Smooth muscle cell of the brain vasculature (primary cell): ENCODE measurements around the gene MTCL1.

Experiments used
- DNase-seq: peaks from one replicate; pipeline ENCODE4 v3.0.0-alpha.2; 2012; ENCODE audit warnings: low read depth, low spot score

The MTCL1 gene

DNA sequence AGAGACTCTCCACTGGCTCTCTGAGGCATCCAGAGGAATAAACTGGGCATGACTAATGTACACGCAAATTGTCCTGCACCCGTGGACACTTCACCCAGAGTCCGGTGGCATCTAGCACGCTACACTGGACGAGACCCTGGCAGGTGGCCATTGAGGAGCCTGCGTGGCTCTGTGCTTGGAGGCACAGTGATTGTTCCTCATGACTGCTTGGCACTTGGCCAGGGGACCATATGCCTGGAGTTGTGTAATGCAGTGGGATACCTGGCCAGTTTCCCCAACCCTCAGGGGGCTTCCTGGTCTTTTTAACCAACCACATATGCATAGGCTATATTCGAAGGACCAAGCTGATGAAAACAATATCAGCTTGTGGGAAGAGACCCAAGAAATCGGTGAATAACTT lies 66.6 kb downstream of the MTCL1 start:
- DNase-seq: no peak

DNA sequence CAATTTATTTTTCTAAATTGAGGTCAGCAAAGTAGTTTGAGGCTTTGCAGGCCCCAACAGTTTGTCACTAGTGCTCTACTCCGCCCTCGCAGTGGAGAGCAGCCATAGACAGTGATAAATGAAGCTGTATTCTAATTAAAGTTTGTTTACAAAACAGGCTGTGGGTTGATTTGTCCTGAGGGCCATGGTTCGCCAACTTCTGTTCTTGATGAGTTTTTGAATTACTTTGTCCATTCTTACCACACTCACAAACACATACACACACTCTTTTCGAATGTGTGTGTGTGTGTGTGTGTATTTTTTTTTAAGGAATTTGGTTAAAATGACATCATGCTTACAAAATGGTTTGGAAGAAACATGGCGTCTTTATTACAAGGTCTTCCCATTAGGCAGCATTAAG lies 68.6 kb downstream of the MTCL1 start:
- DNase-seq: no peak

DNA sequence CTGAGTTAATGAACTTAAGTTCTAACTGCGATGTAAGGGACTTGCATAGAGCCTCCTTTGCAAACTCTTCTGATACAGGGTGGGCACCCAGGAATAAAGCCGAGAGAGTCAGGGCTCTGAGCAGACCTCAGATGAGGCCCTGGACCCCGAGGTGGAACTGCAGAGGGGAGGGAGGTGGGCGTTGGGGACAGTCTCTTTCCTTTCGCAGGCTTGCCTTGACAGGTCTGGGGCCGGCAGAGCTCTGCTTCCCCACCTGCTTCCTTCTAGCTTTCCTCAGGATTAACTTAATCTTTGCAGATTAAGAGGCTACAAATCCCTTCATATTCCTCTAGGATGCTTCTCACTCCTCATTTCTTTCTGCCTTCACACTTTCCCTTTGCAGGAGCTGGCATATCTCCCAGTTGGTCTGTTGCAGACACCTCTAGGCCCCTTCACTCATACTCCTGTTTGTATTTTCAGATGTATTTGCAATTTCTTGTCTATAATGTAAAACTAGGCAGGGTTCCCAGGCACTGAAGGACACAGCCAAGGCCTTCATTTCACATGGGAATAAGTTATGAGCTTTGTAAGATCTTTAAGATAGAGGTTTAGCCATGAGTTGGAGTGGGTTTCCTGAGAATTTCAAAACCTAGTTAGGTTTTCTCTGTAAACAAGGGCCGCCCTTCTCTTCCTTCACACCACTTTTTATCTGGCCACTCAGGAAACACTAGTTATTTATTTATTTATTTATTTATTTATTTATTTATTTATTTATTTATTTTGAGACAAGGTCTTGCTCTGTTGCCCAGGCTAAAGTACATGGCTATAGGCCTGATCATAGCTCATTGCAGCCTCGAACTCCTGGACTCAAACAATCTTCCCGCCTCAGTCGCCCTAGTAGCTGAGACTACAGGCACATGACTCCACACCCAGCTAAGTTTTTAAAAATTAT lies 70.9 kb downstream of the MTCL1 start:
- no peak for DNase-seq

DNA sequence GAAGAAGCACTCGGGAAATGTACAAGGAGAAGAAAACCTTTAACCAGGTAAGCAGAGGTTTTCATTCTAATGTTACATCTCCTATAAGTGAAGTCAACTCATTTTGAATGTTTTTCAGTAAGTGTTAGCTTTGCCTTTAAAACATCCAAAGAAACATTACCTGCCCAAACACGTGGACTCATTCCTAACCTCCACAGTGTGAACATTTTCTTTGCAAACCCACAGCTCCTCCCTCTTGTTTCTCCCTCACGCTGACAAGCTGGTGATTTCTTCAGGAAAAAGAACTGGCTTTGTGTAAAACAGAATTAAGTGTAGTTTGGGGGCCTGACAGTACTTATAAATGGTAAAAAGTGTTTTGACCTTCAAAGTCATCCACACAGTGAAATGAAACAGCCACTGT lies 72.5 kb downstream of the MTCL1 start:
- no peak for DNase-seq

DNA sequence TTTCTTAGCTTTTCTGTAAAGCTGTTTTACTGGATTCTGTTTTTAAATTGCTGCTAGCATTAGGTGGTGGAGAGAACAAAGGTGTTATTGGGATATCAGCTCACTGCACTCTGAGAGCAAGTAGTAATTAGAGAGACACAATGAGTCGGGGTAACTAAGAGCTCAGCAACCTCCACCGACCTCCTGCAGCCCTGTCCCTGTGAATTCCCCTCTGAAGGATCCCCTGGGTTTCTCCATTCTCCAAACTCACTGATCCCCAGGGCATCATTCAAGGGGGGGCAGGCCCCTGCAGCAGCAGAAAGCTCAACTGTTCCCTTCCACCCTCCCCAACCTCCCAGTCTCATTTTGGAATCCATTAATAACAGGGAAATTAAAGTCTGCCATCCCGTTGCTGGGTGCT lies 73.0 kb downstream of the MTCL1 start:
- no peak for DNase-seq

DNA sequence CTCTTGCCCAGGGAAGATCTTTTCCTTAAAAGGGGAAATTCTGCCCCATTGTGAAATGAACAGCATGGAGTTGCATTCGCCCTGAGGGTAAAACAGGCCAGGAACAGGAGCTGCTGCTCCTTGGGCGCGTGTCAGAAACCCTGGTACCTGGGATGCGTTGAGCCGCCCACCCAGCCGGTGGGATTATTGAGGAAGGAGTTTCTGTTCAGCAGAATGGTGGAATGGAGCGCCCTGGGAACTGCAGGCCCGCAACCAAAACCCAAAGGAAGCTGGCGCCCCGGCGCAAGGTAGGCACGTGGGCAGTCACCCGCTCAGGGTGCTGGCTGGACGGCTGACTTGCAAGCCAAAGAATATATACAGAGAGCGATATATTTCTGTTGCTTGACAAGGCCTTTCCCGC lies 73.5 kb downstream of the MTCL1 start:
- no peak for DNase-seq

DNA sequence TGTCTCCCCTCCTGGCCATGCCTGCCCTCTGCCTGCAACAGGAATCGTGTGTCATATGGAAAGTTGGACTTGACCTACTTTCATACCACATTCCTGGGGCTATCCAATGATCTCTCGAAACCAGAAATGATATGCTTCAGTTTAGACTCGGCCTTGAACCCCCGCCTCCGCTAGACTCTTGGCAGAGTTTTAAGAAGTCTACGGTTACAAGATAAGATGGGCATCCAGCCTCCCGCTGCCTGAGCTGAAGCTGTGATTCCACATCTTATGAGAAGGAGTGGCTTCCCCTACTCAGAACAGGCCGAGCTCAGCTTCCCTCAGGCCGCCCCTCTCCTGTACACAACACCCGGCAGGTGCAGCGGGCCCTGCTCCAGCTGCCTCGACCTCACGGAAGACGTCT lies 73.9 kb downstream of the MTCL1 start:
- no peak for DNase-seq

DNA sequence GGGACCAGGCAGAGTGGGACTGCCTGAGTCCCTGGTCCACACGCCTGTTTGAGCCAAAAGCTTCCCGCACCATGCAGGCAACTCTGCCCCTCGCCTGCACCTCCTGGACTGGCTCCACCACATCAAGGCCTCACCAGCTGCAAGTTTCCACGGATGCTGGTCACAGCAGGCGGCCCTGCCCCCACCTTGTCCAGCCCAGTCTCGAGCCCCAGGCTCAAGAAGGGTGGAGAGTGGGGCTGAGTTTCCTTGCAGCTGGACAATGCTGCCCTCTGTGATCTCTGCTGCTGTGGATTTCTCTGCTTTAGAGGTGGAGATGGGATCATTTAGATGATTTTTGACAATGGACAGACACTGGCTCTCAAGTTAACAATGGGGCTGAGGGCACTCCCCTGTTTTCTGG lies 74.9 kb downstream of the MTCL1 start:
- no peak for DNase-seq

DNA sequence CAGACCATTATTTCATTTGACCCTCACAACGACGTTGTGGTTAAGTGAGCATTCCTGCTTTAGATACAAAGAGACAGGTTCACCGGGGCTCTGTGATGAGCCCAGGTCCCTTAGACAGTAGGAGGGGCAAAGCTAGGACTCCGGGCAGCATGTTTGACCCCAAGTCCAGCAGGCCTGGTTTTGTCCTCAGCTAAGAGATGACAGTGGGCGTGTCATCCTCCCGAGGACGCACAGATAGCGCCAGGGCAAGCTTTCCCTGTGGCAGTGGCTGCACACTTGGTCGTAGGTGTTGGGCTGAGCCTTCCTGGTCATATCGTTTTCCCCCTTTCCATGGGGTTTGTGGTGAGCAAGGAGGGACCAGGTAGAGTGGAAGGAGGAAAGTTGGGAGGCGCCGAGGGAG lies 76.3 kb downstream of the MTCL1 start:
- no peak for DNase-seq

DNA sequence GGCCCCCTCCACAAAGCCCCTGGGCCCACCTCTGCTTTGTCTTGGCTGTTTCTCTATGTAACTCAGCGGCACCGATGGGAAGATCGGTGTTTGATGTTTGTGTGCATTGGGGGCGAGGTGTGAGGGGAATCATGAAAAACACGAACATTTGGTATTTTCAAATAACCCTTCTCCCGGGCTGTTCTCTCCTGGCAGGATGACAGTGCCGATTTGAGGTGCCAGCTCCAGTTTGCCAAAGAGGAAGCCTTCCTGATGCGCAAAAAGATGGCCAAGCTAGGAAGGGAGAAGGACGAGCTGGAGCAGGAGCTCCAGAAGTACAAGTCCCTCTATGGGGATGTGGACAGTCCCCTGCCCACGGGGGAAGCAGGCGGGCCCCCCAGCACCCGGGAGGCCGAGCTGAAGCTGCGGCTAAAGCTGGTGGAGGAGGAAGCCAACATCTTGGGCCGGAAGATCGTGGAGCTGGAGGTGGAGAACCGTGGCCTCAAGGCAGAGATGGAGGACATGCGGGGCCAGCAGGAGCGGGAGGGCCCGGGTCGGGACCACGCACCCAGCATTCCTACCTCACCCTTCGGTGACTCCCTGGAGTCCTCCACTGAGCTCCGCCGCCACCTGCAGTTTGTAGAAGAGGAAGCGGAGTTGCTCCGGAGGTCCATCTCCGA lies 78.1 kb downstream of the MTCL1 start:
- no peak for DNase-seq

DNA sequence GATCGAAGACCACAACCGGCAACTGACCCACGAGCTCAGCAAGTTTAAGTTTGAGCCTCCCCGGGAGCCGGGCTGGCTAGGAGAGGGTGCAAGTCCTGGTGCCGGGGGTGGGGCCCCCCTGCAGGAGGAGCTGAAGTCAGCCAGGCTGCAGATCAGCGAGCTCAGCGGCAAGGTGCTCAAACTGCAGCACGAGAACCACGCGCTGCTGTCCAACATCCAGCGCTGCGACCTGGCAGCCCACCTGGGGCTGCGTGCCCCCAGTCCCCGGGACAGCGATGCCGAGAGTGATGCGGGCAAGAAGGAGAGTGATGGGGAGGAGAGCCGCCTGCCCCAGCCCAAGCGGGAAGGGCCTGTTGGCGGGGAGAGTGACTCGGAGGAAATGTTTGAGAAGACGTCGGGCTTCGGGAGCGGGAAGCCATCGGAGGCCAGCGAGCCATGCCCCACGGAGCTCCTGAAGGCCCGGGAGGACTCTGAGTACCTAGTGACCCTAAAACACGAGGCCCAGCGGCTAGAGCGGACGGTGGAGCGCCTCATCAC lies 78.7 kb downstream of the MTCL1 start:
- DNase-seq: no peak

DNA sequence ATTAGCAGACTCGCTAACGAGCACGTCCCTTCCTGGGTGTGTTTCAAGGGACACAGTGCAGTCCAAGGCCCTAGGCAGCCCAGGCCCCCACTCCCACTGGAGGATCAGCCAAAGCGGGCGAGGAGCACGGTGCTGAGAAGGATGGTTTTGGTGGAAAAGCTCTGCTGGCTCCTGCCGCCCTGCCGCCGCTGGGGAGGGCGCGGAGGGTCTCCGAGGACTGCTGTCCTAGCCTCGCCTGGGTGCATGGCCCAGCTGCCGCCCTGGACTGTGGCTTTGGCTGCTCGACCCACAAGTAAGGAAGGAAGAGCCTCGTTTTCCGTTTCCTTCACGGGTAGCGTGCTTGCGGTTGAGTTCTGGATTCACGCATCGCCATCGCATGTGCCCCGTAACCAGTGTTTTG lies 79.9 kb downstream of the MTCL1 start:
- DNase-seq: no peak

DNA sequence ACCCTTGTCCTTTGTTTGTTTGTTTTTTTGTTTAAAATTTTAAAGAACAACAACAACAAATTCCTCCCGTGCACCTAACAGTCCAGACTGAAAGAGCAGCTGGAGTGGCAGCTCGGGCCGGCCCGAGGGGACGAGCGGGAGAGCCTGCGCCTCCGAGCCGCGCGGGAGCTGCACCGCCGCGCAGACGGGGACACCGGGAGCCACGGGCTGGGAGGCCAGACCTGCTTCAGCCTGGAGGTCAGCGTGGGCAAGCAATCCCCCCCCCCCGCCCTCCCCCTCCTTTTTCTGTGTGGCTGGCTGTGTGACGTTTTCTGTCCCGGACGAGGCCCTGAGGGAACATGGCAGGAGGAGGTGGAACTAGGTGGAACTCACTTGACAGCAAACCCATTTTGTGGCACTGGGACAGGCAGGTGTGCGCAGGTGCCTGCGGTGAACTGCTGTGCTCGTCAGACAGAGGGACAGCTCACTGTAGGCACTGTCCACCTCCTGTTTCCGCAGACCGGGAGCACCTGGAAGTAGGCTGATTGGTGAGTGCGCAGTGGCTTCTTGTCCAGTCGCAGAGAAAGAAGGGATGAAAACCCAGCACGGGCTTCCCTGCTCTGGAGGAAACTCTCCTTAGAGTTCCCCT lies 80.6 kb downstream of the MTCL1 start:
- DNase-seq: no peak

DNA sequence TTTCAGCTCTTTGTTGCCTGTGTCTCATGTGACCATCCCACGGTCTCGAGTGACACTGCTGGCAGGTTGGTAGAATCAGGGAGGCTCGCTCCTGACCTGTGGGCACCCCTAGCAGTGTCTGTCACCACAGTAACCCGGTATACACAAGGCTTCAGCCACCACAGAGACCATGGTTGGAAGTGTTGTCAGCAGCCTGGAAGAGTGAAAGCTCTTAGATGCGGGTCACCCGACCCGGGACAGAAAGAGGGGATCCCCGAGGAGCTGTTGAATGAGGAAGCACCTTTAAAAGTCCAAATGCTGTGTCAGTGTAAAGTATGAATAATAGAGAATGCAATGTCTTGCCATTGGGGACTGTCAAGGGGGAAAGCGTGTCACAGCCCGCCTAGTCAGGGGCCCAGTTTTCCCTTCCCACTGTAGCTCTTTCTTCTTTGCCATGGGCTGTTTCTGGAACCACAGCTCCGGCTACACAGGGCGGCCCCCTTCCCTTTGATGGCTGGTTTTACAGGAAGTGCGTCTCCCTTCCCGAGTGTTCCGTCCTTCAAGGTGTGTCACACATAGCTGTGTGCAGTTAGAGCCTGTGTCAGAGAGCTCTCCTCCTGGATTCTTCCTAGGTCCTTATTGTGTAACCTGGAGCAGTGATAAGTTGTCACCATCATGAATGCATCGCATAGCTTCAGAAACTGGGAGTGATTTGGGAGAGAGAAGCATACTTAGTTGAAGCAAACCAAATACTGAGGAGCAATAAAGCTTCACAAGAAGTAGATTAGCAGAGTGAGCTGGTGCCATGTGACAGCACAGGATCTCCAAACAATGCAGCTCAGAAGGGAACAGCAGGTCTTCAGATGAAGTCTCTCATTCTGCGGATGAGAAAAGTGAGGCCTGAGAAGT lies 81.4 kb downstream of the MTCL1 start:
- no peak for DNase-seq

DNA sequence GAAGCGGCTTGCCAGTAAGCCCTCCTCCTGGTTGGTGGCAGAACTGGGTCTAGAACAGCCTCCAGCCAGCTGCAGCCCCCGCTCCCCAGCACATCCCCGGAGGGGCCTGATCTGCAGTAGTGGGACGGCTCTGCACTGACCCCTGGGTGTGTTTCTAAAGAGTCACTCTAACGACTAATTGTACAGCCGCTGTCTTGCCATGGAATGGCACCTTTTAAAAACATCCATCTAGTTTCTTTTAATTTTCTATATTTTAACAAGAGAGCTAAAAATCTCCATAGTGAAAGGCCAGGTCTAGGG lies 82.0 kb downstream of the MTCL1 start:
- DNase-seq: no peak

DNA sequence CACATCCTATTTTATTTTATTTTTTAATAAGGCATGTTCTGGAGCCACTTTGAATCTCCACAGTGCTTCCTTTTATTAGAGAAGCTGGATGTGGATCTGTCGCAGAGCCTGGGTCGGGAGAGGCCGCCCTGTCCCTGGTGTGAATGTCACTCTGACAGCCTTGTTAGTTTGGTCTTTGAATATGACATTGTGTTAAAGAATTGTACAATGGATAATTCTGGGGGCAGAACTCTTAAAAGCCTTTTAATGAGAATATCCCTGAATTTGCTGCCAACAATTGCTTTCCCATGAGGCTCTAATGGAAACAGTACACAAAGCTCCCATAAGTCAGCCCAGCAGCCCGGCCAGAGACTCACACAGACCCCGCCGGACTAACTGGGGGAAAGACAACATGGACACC lies 82.4 kb downstream of the MTCL1 start:
- no peak for DNase-seq

DNA sequence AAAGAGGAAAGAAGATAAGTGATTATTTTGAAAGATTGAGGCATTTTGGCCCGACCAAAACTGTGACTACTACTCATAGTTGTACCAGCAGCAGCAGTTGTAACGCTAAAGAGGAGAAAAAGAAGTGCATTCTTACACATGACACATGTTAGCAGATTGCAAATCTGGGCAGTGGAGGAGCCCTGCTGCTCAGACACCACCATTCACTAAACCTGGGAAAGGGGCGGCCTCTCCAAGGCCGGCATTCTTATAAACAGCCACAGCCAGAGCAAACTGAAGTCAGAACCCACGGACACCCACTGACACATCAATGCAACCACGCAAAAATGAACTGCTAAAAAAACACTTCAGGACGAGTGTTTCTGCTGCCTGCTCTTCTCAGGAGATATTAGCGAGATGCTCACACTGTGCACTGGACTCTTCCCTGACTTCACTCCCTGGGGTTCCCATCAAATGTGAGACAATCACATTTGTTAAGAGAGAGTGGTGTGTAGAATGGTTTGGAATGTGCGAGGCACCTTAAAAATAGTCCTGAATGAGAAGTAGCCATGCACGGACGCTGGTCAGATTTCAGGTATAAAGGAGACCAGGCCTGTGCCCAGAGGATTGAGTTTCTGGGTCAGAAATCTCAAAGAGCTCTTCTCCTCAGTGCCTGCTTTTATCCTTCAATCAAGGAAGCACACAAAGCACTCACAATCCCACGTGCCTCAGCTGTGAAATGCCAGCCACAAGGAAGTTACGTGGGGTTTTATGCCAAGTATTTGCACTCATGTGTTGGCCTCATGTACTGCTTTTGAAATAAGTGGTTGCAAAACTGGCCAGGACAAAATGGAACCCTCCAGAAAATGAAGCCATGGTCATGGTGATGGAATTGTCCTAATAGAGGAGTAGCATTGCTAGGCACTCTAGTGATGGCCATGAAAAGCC lies 83.4 kb downstream of the MTCL1 start:
- no peak for DNase-seq

DNA sequence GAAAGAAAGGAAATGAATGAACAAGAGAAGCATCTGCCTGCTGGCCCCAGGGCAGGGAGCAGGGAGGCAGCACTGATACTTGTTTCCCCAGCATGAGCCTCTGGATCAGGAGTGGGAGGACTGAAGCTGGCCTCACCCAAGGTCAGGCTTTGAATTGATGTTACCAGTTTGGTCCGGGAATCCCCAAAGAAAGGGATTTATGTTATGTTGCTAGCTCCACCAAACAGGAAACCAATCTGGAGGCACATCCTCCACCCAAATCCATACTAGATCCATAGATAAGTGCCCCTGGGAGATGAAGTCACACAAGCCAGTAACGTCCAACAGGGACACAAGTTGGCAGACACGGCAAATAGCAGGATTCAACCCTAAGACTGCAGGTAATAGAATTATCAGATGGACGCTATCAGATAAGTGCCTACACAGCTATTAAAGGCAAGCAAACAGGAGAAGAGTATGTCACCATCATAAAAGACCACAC lies 85.9 kb downstream of the MTCL1 start:
- DNase-seq: no peak

DNA sequence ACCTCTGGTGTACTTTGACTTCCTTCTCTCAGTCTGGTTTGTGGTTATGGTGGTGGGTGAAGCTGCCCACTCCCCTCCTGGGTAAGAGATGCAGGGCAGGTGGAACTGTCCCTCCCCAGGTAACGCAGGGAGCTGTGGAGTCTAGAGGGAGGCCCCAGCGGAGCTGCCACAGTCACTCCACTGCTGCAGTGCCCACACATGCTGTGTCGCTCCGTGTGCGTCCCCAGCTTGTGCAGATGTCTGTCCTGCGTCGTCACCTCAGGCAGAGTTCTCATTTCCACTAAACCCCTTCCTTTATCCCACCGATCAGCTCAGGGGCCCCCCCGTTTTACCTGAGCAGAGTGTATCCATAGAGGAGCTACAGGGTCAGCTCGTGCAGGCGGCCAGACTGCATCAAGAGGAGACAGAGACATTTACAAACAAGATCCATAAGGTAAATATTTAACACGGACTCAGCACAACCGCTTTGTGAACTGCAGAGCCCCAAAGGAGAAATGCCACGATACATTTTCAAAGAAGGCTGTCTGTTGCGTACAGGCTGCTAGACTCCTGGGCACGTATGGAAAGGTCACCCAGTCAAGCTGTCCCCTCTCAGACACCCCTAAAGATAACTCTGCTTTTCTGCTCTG lies 87.4 kb downstream of the MTCL1 start:
- no peak for DNase-seq
